ENCODE results near the gene AAK1. TPM values are rescaled to one million over a fixed set of nuclear protein-coding genes. Genes with fewer than 3 reads are reported as not detected.

Gene AAK1
- total and polyA plus RNA-seq, 2 of the 13 experiments (the other 11 are each of a cell fraction or from before 2014, with no cell fraction given): 9.8 to 10.3 TPM

GRCh38 chr2:69643602-69644505 is at the start of gene AAK1 (continued):
- TF ChIP-seq TRAFD1 (CRISPR knock-in tag; IDR thresholded peaks at IDR 0.05; ENCODE audit: borderline replicate concordance) (no peak), KLF15 (CRISPR knock-in tag; IDR thresholded peaks at IDR 0.05; ENCODE audit: borderline replicate concordance) (no peak), ZSCAN5A (CRISPR knock-in tag; IDR thresholded peaks at IDR 0.05; ENCODE audit: borderline replicate concordance) (no peak), CHD2 (IDR thresholded peaks at IDR 0.05; ENCODE audit: low read depth, low read length) (peak; percentile 71; the same call in 1 of the 2 replicates), TBX3 (IDR thresholded peaks at IDR 0.05; ENCODE audit: borderline replicate concordance) (no peak), FOXJ3 (CRISPR knock-in tag; IDR thresholded peaks at IDR 0.05; ENCODE audit: borderline replicate concordance) (peak; percentile 35; the same call in 1 of the 2 replicates), DMTF1 (CRISPR knock-in tag; IDR thresholded peaks at IDR 0.05) (peak; percentile 83; the same call in 1 of the 2 replicates), ZFP37 (CRISPR knock-in tag; IDR thresholded peaks at IDR 0.05; ENCODE audit: borderline replicate concordance) (peak; percentile 19; the same call in 1 of the 2 replicates), NFYB (CRISPR knock-in tag; IDR thresholded peaks at IDR 0.05) (no peak), ZNF234 (CRISPR knock-in tag; conservative IDR thresholded peaks at IDR 0.05) (peak; percentile 48; the same call in 1 of the 2 replicates), GTF3A (CRISPR knock-in tag; conservative IDR thresholded peaks at IDR 0.05) (peak; percentile 83), ELK4 (CRISPR knock-in tag; IDR thresholded peaks at IDR 0.05; ENCODE audit: borderline replicate concordance) (no peak), ZNF562 (CRISPR knock-in tag; IDR thresholded peaks at IDR 0.05; ENCODE audit: borderline replicate concordance) (no peak), FOXK1 (CRISPR knock-in tag; IDR thresholded peaks at IDR 0.05; ENCODE audit: borderline replicate concordance, low read depth) (peak; percentile 37; the same call in 1 of the 2 replicates), TFAP4 (IDR thresholded peaks at IDR 0.05; ENCODE audit: borderline replicate concordance, low read depth) (peak; percentile 94), IKZF5 (CRISPR knock-in tag; IDR thresholded peaks at IDR 0.05) (no peak), SETDB1 (CRISPR knock-in tag; IDR thresholded peaks at IDR 0.05; ENCODE audit: borderline replicate concordance) (no peak), NONO (IDR thresholded peaks at IDR 0.05) (no peak), NONO (CRISPR knock-in tag; conservative IDR thresholded peaks at IDR 0.05) (peak; percentile 88; the same call in 1 of the 2 replicates)
